H1 (cell line): ENCODE results near the gene FCMR. TPM values are rescaled to one million over a fixed set of nuclear protein-coding genes. Genes with fewer than 3 reads are reported as not detected.
A peak's percentile ranks its signal among the peaks of the same experiment; 100 is the strongest.

Experiments
- CTCF ChIA-PET: fragments of 300-600 bp; sonication (Branson Sonifier 250); formaldehyde crosslinking; loops from one replicate; lab custom pipeline; 2021; ENCODE audit not compliant: partially characterized antibody; lab: Charles Lee
- POLR2A ChIA-PET: fragments of 300-600 bp; sonication (Branson Sonifier 250); formaldehyde crosslinking; loops from one replicate; lab custom pipeline; 2021; ENCODE audit warnings: inconsistent platforms; ENCODE audit not compliant: partially characterized antibody; lab: Charles Lee
- DNase-seq, 2 experiments: peaks; one replicate each; pipeline versions ENCODE4 v3.0.0 to v3.0.0-alpha.2; 2010 to 2022; ENCODE audit warnings: low spot score in 2 of 2, low read depth in 1 of 2, mixed read lengths in 1 of 2
- FAIRE-seq: peaks from 2 replicates; lab custom pipeline; 2011; peaks lifted over from hg19 to GRCh38; lab: Jason Lieb, UNC
- H2AFZ ChIP-seq: 2 replicates; pipeline ENCODE4 v1.8.1; 2012; ENCODE audit warnings: low read length, inconsistent platforms
- H2AK5ac ChIP-seq: 2 replicates; pipeline ENCODE4 v1.6.1; 2013; ENCODE audit warnings: low read depth, low read length
- H2BK120ac ChIP-seq: replicated peaks from 2 replicates; pipeline ENCODE3; 2013; ENCODE audit warnings: low read depth, low read length, inconsistent platforms
- H2BK12ac ChIP-seq: 2 replicates; pipeline ENCODE4 v1.6.1; 2013; ENCODE audit warnings: low read depth, low read length
- H2BK15ac ChIP-seq: 2 replicates; pipeline ENCODE4 v1.6.1; 2013; ENCODE audit warnings: low read length
- H2BK20ac ChIP-seq: 2 replicates; pipeline ENCODE4 v1.6.1; 2013; ENCODE audit warnings: low read length
- H2BK5ac ChIP-seq: 2 replicates; pipeline ENCODE4 v1.6.1; 2013; ENCODE audit warnings: low read depth, low read length
- H3K14ac ChIP-seq: 2 replicates; pipeline ENCODE4 v1.6.1; 2013; ENCODE audit warnings: inconsistent platforms; ENCODE audit not compliant: insufficient read length
- H3K18ac ChIP-seq: 2 replicates; pipeline ENCODE4 v1.6.1; 2013; ENCODE audit warnings: low read length; ENCODE audit errors: extremely low read depth
- H3K23ac ChIP-seq: 2 replicates; pipeline ENCODE4 v1.6.1; 2013; ENCODE audit warnings: inconsistent platforms; ENCODE audit not compliant: insufficient read length
- H3K23me2 ChIP-seq: 2 replicates; pipeline ENCODE4 v1.6.1; 2013; ENCODE audit warnings: low read depth, low read length
- H3K27ac ChIP-seq: 2 replicates; pipeline ENCODE4 v1.6.1; 2011; ENCODE audit warnings: low read depth, low read length, inconsistent platforms
- H3K27me3 ChIP-seq, 4 experiments: replicated peaks in 1 of 4; 1 replicate in 1 of 4; 2 replicates in 3 of 4; pipeline versions ENCODE4 v1.6.1 to v1.8.1; 2011 to 2013; ENCODE audit warnings: low read length in 3 of 4, mild to moderate bottlenecking in 3 of 4, inconsistent platforms in 2 of 4, mixed read lengths in 2 of 4, moderate library complexity in 1 of 4; ENCODE audit not compliant: control insufficient read depth in 3 of 4, insufficient read depth in 3 of 4; ENCODE audit errors: extremely low read depth in 1 of 4
- H3K36me3 ChIP-seq, 4 experiments: 2 replicates each; pipeline versions ENCODE4 v1.6.1 to v1.8.1; 2011 to 2013; ENCODE audit warnings: mild to moderate bottlenecking in 4 of 4, low read length in 3 of 4, moderate library complexity in 2 of 4, control low read depth in 1 of 4, inconsistent platforms in 1 of 4; ENCODE audit not compliant: insufficient read depth in 4 of 4, control insufficient read depth in 2 of 4
- H3K4ac ChIP-seq: replicated peaks from 2 replicates; pipeline ENCODE3; 2013; ENCODE audit warnings: low read length, low read depth, mixed read lengths, inconsistent platforms; ENCODE audit not compliant: insufficient read length
- H3K4me1 ChIP-seq, 4 experiments: replicated peaks in 1 of 4; 1 replicate in 1 of 4; 2 replicates in 3 of 4; pipeline versions ENCODE4 v1.6.1 to v1.8.1; 2011 to 2013; ENCODE audit warnings: low read length in 3 of 4, inconsistent platforms in 2 of 4, mixed read lengths in 1 of 4; ENCODE audit not compliant: insufficient read depth in 4 of 4, control insufficient read depth in 3 of 4
- H3K4me2 ChIP-seq, 2 experiments: 2 replicates each; pipeline versions ENCODE4 v1.6.1 to v1.8.1; 2011 to 2013; ENCODE audit warnings: low read depth in 2 of 2, low read length in 2 of 2, control low read depth in 1 of 2, inconsistent platforms in 1 of 2, mild to moderate bottlenecking in 1 of 2; ENCODE audit not compliant: insufficient read depth in 1 of 2
- H3K4me3 ChIP-seq, 4 experiments: fragments of 200-600, 300-600 bp in 1 of 4; sonication (generic), shearing (Covaris generic), sonication (Bioruptor Twin) in 1 of 4; 2 replicates each; pipeline versions ENCODE4 v1.5.1 to v1.8.1; 2011 to 2016; ENCODE audit warnings: low read length in 4 of 4, low read depth in 3 of 4, control low read depth in 2 of 4, inconsistent platforms in 2 of 4, mild to moderate bottlenecking in 2 of 4, mixed read lengths in 1 of 4, moderate library complexity in 1 of 4; ENCODE audit not compliant: insufficient read depth in 2 of 4; ENCODE audit errors: extremely low read depth in 1 of 4
- H3K56ac ChIP-seq: replicated peaks from 2 replicates; pipeline ENCODE3; 2013; ENCODE audit warnings: low read depth, mild to moderate bottlenecking, mixed read lengths, low read length, inconsistent platforms; ENCODE audit not compliant: insufficient read length
- H3K79me1 ChIP-seq: 2 replicates; pipeline ENCODE4 v1.6.1; 2013; ENCODE audit warnings: low read depth, low read length, control low read depth
- H3K79me2 ChIP-seq, 2 experiments: 2 replicates each; pipeline versions ENCODE4 v1.6.1 to v1.8.1; 2012 to 2013; ENCODE audit warnings: low read length in 2 of 2, mild to moderate bottlenecking in 2 of 2, inconsistent platforms in 1 of 2; ENCODE audit not compliant: insufficient read depth in 2 of 2, control insufficient read depth in 1 of 2
- H3K9ac ChIP-seq, 4 experiments: replicated peaks in 1 of 4; 1 replicate in 1 of 4; 2 replicates in 3 of 4; pipeline versions ENCODE4 v1.6.1 to v1.8.1; 2011 to 2013; ENCODE audit warnings: low read depth in 3 of 4, low read length in 3 of 4, control low read depth in 2 of 4, mild to moderate bottlenecking in 2 of 4, moderate library complexity in 2 of 4, inconsistent platforms in 1 of 4; ENCODE audit errors: extremely low read depth in 1 of 4
- H3K9me3 ChIP-seq, 2 experiments: 2 replicates each; pipeline versions ENCODE4 v1.6.1 to v1.8.1; 2012 to 2013; ENCODE audit warnings: mild to moderate bottlenecking in 2 of 2, moderate library complexity in 2 of 2, control low read depth in 1 of 2, inconsistent platforms in 1 of 2, low read depth in 1 of 2, low read length in 1 of 2, mixed read lengths in 1 of 2; ENCODE audit not compliant: insufficient read depth in 2 of 2
- H4K20me1 ChIP-seq, 2 experiments: replicated peaks in 1 of 2; 2 replicates each; pipeline versions ENCODE3 to v1.8.1; 2011 to 2013; ENCODE audit warnings: inconsistent platforms in 2 of 2, low read length in 2 of 2, mild to moderate bottlenecking in 1 of 2; ENCODE audit not compliant: insufficient read depth in 2 of 2, control insufficient read depth in 1 of 2
- H4K5ac ChIP-seq: 2 replicates; pipeline ENCODE4 v1.6.1; 2013; ENCODE audit warnings: low read length, low read depth, mixed read lengths, inconsistent platforms; ENCODE audit not compliant: insufficient read length
- H4K8ac ChIP-seq: 2 replicates; pipeline ENCODE4 v1.8.0; 2013; ENCODE audit warnings: mild to moderate bottlenecking, moderate library complexity, low read length, inconsistent platforms; ENCODE audit not compliant: insufficient read depth; ENCODE audit errors: extremely low read depth
- H4K91ac ChIP-seq: replicated peaks from 2 replicates; pipeline ENCODE3; 2013; ENCODE audit warnings: low read length, mixed read lengths, inconsistent platforms; ENCODE audit not compliant: insufficient read length
- BCL11A ChIP-seq, 2 experiments: IDR thresholded peaks; one replicate each; pipeline ENCODE4 v1.6.1; 2011; ENCODE audit warnings: low read depth in 2 of 2, low read length in 2 of 2, mild to moderate bottlenecking in 2 of 2
- BRCA1 ChIP-seq: IDR thresholded peaks from 2 replicates; pipeline ENCODE4 v1.6.1; 2012; ENCODE audit warnings: low read depth, low read length, improper control_type of control experiment
- FOSL1 ChIP-seq: IDR thresholded peaks from 2 replicates; pipeline ENCODE4 v1.6.1; 2011; ENCODE audit warnings: mild to moderate bottlenecking, low read depth, low read length, moderate library complexity; ENCODE audit not compliant: insufficient read depth
- KDM5A ChIP-seq: fragments of 200-600 bp; IDR thresholded peaks from 2 replicates; pipeline ENCODE4 v1.7.1; 2012; ENCODE audit warnings: mild to moderate bottlenecking, low read length, inconsistent platforms, mixed read lengths
- RFX5 ChIP-seq: IDR thresholded peaks from 2 replicates; pipeline ENCODE4 v1.6.1; 2011; ENCODE audit warnings: low read depth, low read length, improper control_type of control experiment, borderline replicate concordance
- RXRA ChIP-seq: IDR thresholded peaks from 2 replicates; pipeline ENCODE4 v1.6.1; 2011; ENCODE audit warnings: low read depth, mild to moderate bottlenecking, low read length, moderate library complexity; ENCODE audit not compliant: insufficient read depth
- SP1 ChIP-seq: IDR thresholded peaks from 2 replicates; pipeline ENCODE4 v1.6.1; 2011; ENCODE audit warnings: low read depth, low read length
- SRF ChIP-seq: IDR thresholded peaks from 2 replicates; pipeline ENCODE4 v1.6.1; 2011; ENCODE audit warnings: mild to moderate bottlenecking, low read depth, low read length, moderate library complexity
- TAF1 ChIP-seq: IDR thresholded peaks from 2 replicates; pipeline ENCODE4 v1.6.1; 2011; ENCODE audit warnings: mild to moderate bottlenecking, low read depth, low read length
- TEAD4 ChIP-seq: IDR thresholded peaks from 2 replicates; pipeline ENCODE4 v1.6.1; 2012; ENCODE audit warnings: low read depth, low read length, inconsistent platforms, mixed read lengths
- WGBS, 2 experiments: shearing (Covaris generic) in 1 of 2; methylation state at CpG; one replicate each; pipeline versions ENCODE4 v1.1.6 to v1.1.7; 2013 to 2015; ENCODE audit warnings: low lambda C conversion rate in 2 of 2, mixed read lengths in 2 of 2, inconsistent platforms in 1 of 2, low coverage in 1 of 2, missing lambda C conversion rate in 1 of 2; ENCODE audit not compliant: insufficient replicate concordance in 2 of 2, insufficient coverage in 1 of 2, insufficient read length in 1 of 2; ENCODE audit errors: extremely low coverage in 1 of 2, missing lambda C conversion rate in 1 of 2; 5-methylcytosine and 5-hydroxymethylcytosine counted together
- polyA plus RNA-seq, 7 experiments: library from polyadenylated mRNA; depleted of rRNA in 3 of 7; stranded (reverse) in 5 of 7; unstranded in 2 of 7; fragments of >200 nt in 5 of 7; fragments of 200-250 nt in 2 of 7; gene quantifications; 1 replicate in 5 of 7; 2 replicates in 1 of 7; 4 replicates in 1 of 7; pipeline versions ENCODE4 v1.2.1 to v1.2.3, GENCODE V29; 2011 to 2013; ENCODE audit warnings: missing spikeins in 2 of 7, mixed read lengths in 2 of 7
- total RNA-seq: library from RNA; stranded (reverse); fragmentation: NEBNext Ultra II Directional; extraction: Animal tissue kit (Norgen Biotek cat#: 25700); gene quantifications from 2 replicates; pipeline ENCODE4 v1.2.1, GENCODE V29; 2021

The FCMR gene
- total and polyA plus RNA-seq, 2 of the 8 experiments (the other 6 are each of a cell fraction or from before 2014, with no cell fraction given), result 0.53 TPM; not detected in 1

DNA sequence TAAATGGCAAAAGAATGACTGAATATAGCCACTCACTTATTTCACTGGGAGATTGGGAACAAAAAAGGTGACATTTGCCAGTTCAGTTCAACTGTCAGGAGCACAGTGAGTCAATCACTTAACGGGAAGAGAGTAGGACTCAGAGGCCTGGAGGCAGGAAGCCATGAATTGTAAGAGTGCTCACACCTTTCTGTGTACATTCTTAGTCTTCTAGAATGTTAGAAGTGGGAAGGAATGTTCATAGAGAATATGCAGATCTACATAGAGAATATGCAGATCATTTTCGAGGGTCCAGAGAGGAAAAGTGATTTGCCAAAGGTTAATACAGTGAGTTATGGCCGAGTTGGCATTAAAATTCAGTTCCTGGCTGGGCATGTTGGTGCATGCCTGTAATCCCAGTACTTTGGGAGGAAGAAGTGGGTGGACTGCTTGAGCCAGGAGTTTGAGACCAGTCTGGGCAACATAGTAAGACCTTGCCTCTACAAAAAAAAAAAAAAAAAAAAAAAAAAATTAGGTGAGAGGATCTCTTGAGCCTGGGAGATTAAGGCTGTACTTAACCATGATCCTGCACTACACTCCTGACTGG lies 48.0 kb downstream of the FCMR start:
- Histone ChIP-seq H2BK120ac (no peak overlapping the region), H3K4ac (no peak overlapping the region), H3K56ac (no peak overlapping the region), H3K27me3 (no peaks in the 10 kb centered on the region; a peak in 1 of 7 replicates), H3K27ac (no peak overlapping the region), H2AK5ac (no peak overlapping the region), H2BK15ac (no peak overlapping the region), H2BK12ac (no peak overlapping the region), H4K5ac (no peak overlapping the region), H4K20me1 (no peaks in the 10 kb centered on the region), H3K4me2 (no peak overlapping the region), H3K18ac (no peak overlapping the region), H3K79me2 (no peaks in the 10 kb centered on the region), H2BK20ac (no peak overlapping the region), H3K9me3 (peaks cover 3 to 16% of the 10 kb centered on the region in 2 experiments), H4K91ac (no peak overlapping the region), H4K8ac (no peak overlapping the region), H3K36me3 (no peaks in the 10 kb centered on the region), H2AFZ (0 out of 2 replicates have a peak overlapping the region, but pooled peaks have one; percentile 38), H3K4me1 (no peaks in the 10 kb centered on the region), H3K4me3 (no peak overlapping the region), H3K9ac (no peak overlapping the region), H3K23me2 (no peaks in the 10 kb centered on the region), H3K79me1 (no peaks in the 10 kb centered on the region), H2BK5ac (no peak overlapping the region), H3K14ac (no peak overlapping the region), H3K23ac (no peak overlapping the region)
- ChIA-PET POLR2A (no interaction called here), CTCF (interaction anchor here (0.7 to 3.0 kb wide), 10 partner anchors 9 to 139 kb away, joined by 3 to 19 read pairs (median 6); partner anchors contain the start of gene IL20)
- WGBS, 2 experiments, result 95% methylated on average over 3 of the region's 3 CpGs; no CpG with 5 or more reads in 1 of the 2 experiments
- DNase-seq, result no peak
- TF ChIP-seq BCL11A (IDR thresholded peaks at IDR 0.05; ENCODE audit: low read depth in 2 of 2, low read length in 2 of 2) (no peak), KDM5A (no peak), SRF (no peak), RFX5 (no peak), TAF1 (no peak), SP1 (no peak), RXRA (no peak), BRCA1 (no peak), TEAD4 (no peak), FOSL1 (no peak)
- no peak for FAIRE-seq
